C4-2B (cell line): ENCODE results near the gene LAP3.

Experiments
- ZFX ChIP-seq: fragments of 450-650 bp; IDR thresholded peaks from 2 replicates; pipeline ENCODE4 v1.6.1; 2017
- TF ChIP-seq, protein P1 (sequence below): fragments of 450-650 bp; conservative IDR thresholded peaks from 2 replicates; pipeline ENCODE4 v1.5.1; 2017; ENCODE audit warnings: mild to moderate bottlenecking

DNA sequence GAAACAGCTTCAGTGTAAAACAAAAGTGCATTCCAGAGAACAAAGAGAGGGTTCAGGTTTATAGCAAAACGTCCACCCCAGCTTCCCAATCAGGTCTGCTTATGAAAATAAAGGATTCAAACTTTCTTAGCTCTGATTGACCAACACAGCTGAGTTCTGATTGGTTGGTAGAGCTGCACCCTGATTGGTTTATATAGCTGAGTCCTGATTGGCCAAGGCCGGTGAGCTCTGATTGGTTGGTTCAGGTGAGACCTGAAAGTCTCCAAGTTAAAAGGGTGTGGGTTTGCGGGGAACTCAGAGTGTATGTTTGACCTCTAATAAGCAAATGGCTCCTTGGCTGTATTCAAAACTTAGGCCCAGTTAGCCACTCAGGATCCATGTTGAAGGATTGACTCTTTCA lies 41.1 kb upstream of the LAP3 start:
- TF ChIP-seq, protein P1, sequence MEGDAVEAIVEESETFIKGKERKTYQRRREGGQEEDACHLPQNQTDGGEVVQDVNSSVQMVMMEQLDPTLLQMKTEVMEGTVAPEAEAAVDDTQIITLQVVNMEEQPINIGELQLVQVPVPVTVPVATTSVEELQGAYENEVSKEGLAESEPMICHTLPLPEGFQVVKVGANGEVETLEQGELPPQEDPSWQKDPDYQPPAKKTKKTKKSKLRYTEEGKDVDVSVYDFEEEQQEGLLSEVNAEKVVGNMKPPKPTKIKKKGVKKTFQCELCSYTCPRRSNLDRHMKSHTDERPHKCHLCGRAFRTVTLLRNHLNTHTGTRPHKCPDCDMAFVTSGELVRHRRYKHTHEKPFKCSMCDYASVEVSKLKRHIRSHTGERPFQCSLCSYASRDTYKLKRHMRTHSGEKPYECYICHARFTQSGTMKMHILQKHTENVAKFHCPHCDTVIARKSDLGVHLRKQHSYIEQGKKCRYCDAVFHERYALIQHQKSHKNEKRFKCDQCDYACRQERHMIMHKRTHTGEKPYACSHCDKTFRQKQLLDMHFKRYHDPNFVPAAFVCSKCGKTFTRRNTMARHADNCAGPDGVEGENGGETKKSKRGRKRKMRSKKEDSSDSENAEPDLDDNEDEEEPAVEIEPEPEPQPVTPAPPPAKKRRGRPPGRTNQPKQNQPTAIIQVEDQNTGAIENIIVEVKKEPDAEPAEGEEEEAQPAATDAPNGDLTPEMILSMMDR, result no peak
- no peak for TF ChIP-seq ZFX
